ENCODE data around the gene IFITM1. TPM values are rescaled to one million over a fixed set of nuclear protein-coding genes. Genes with fewer than 3 reads are reported as not detected.

The IFITM1 gene
- total and polyA plus RNA-seq, 4 donors = 12.6 to 113 (median 66.7) TPM

- no peak for DNase-seq (ENCODE audit: low spot score)
- no peaks in the 10 kb centered on the region for H3K36me3 ChIP-seq (ENCODE audit: control insufficient read depth in 4 of 4, insufficient read depth in 3 of 4, low read depth in 1 of 4, low read length in 3 of 4)
- WGBS = 2% methylated on average over 85 of the region's 85 CpGs
- peak overlapping the region in 1 of 2 donors; percentile 52 for H3K9ac ChIP-seq (ENCODE audit: low read depth in 1 of 2, low read length in 2 of 2)
- no peaks in the 10 kb centered on the region for H3K9me3 ChIP-seq (ENCODE audit: control insufficient read depth in 4 of 4, low read length in 3 of 4)
- peak overlapping the region; percentile 56 to 65 (median 61) for H3K4me3 ChIP-seq (ENCODE audit: low read depth in 1 of 3, low read length in 3 of 3)
- no peaks in the 10 kb centered on the region for H3K27me3 ChIP-seq (ENCODE audit: control insufficient read depth in 4 of 4, insufficient read depth in 4 of 4, low read length in 3 of 4)
- peaks cover 12 to 43% (median 30%) of the 10 kb centered on the region in 4 donors for H3K4me1 ChIP-seq (ENCODE audit: control insufficient read depth in 4 of 4, insufficient read depth in 4 of 4, low read length in 3 of 4)
- H3K27ac ChIP-seq (ENCODE audit: low read depth in 1 of 2, low read length in 2 of 2) = peak overlapping the region; percentile 68 to 72
- TF ChIP-seq FOXA2 (IDR thresholded peaks at IDR 0.05) = no peak
- no peak for TF ChIP-seq TAF1 (conservative IDR thresholded peaks at IDR 0.05)
- TF ChIP-seq ZBTB33 (IDR thresholded peaks at IDR 0.05) = no peak
- no peak for TF ChIP-seq EGR1 (IDR thresholded peaks at IDR 0.05; ENCODE audit: low read depth in 2 of 2)
- no peak for TF ChIP-seq RAD21 (IDR thresholded peaks at IDR 0.05)
- TF ChIP-seq REST (IDR thresholded peaks at IDR 0.05) = peak; percentile 85
- TF ChIP-seq YY1 (IDR thresholded peaks at IDR 0.05) = peak; percentile 89
- TF ChIP-seq, protein P1, sequence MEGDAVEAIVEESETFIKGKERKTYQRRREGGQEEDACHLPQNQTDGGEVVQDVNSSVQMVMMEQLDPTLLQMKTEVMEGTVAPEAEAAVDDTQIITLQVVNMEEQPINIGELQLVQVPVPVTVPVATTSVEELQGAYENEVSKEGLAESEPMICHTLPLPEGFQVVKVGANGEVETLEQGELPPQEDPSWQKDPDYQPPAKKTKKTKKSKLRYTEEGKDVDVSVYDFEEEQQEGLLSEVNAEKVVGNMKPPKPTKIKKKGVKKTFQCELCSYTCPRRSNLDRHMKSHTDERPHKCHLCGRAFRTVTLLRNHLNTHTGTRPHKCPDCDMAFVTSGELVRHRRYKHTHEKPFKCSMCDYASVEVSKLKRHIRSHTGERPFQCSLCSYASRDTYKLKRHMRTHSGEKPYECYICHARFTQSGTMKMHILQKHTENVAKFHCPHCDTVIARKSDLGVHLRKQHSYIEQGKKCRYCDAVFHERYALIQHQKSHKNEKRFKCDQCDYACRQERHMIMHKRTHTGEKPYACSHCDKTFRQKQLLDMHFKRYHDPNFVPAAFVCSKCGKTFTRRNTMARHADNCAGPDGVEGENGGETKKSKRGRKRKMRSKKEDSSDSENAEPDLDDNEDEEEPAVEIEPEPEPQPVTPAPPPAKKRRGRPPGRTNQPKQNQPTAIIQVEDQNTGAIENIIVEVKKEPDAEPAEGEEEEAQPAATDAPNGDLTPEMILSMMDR (IDR thresholded peaks at IDR 0.05; ENCODE audit: low read depth, low read length, missing input control) = no peak
- TF ChIP-seq HNF4A (conservative IDR thresholded peaks at IDR 0.05) = peak; percentile 72 to 81
- TF ChIP-seq, protein P2, sequence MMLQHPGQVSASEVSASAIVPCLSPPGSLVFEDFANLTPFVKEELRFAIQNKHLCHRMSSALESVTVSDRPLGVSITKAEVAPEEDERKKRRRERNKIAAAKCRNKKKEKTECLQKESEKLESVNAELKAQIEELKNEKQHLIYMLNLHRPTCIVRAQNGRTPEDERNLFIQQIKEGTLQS (IDR thresholded peaks at IDR 0.05) = no peak
- TF ChIP-seq, protein P3, sequence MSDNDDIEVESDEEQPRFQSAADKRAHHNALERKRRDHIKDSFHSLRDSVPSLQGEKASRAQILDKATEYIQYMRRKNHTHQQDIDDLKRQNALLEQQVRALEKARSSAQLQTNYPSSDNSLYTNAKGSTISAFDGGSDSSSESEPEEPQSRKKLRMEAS (IDR thresholded peaks at IDR 0.05) = no peak
- TF ChIP-seq NR2F2 (IDR thresholded peaks at IDR 0.05) = no peak
- no peak for TF ChIP-seq HNF4G (IDR thresholded peaks at IDR 0.05)
- peak in 1 of 2 donors; percentile 30 for TF ChIP-seq RXRA (IDR thresholded peaks at IDR 0.05)
- no peak for TF ChIP-seq GABPA (IDR thresholded peaks at IDR 0.05 in 1 of 2, conservative IDR thresholded peaks at IDR 0.05 in 1 of 2)
- no peak for TF ChIP-seq FOXA1 (IDR thresholded peaks at IDR 0.05)
- TF ChIP-seq SP1 (IDR thresholded peaks at IDR 0.05) = peak; percentile 53
- TF ChIP-seq JUND (IDR thresholded peaks at IDR 0.05) = no peak
Observed at GRCh38 chr11:279966-280705, 33.7 kb upstream of the IFITM1 start.
